Activated T-cell treated with anti-CD3 and anti-CD28 coated beads for 1 hour (primary cell): Measurements from ENCODE around the gene VAV3.

Experiments
- DNase-seq: peaks from one replicate; pipeline ENCODE4 v3.0.0-alpha.2; 2020; ENCODE audit warnings: low read depth

The VAV3 gene

GRCh38 chr1:107972391-107973180 lies 7.6 kb upstream of the VAV3 start:
- DNase-seq = no peak

- DNase-seq = no peak
These were observed 1.6 kb upstream of the VAV3 start for GRCh38 chr1:107966550-107966949.

- peak; percentile 9 for DNase-seq
These were observed 457 bp downstream of the VAV3 start for GRCh38 chr1:107964336-107965109.

- DNase-seq = peak; percentile 18
These were observed 1.2 kb downstream of the VAV3 start for GRCh38 chr1:107963601-107964335.

- no peak for DNase-seq
These were observed 2.0 kb downstream of the VAV3 start for GRCh38 chr1:107963008-107963407.

GRCh38 chr1:107954719-107955415 lies 10.1 kb downstream of the VAV3 start:
- no peak for DNase-seq

GRCh38 chr1:107954126-107954525 lies 10.9 kb downstream of the VAV3 start:
- no peak for DNase-seq

GRCh38 chr1:107953556-107953955 lies 11.4 kb downstream of the VAV3 start:
- no peak for DNase-seq

- DNase-seq = no peak
These were observed 12.0 kb downstream of the VAV3 start for GRCh38 chr1:107952989-107953388.

GRCh38 chr1:107950464-107950863 lies 14.5 kb downstream of the VAV3 start:
- no peak for DNase-seq

GRCh38 chr1:107949467-107950253 lies 15.3 kb downstream of the VAV3 start:
- DNase-seq = no peak

- DNase-seq = no peak
These were observed 18.2 kb downstream of the VAV3 start for GRCh38 chr1:107946794-107947193.

- no peak for DNase-seq
These were observed 21.3 kb downstream of the VAV3 start for GRCh38 chr1:107943694-107944093.

GRCh38 chr1:107942814-107943213 lies 22.2 kb downstream of the VAV3 start:
- no peak for DNase-seq

- no peak for DNase-seq
These were observed 23.4 kb downstream of the VAV3 start for GRCh38 chr1:107941531-107941930.

- no peak for DNase-seq
These were observed 23.9 kb downstream of the VAV3 start for GRCh38 chr1:107941123-107941522.

- no peak for DNase-seq
These were observed 24.3 kb downstream of the VAV3 start for GRCh38 chr1:107940701-107941100.

GRCh38 chr1:107940017-107940577 lies 24.9 kb downstream of the VAV3 start:
- DNase-seq = no peak

GRCh38 chr1:107939256-107939655 lies 25.7 kb downstream of the VAV3 start:
- no peak for DNase-seq

- no peak for DNase-seq
These were observed 28.2 kb downstream of the VAV3 start for GRCh38 chr1:107936498-107937481.
